ENCODE results near the gene NTSR1.

DNA sequence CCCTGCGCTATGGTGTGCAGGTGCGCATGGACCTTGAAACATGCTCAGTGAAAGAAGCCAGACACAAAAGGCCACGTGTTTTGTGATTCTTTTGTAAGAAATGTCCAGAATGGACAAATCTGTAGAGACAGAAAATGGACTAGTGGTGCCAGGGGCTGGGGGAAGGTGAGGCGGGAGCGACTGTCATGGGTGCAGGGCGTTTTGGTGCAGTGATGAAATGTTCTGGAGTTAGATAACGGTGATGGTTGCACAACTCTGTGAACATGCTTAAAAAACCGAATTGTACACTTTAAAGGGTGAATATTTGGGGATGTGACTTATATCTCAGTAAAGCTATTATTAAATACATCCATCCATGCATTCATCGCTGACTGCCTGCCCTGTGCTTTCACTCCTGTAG is 31.7 kb upstream of the NTSR1 start:
- TF ChIP-seq, protein P1, sequence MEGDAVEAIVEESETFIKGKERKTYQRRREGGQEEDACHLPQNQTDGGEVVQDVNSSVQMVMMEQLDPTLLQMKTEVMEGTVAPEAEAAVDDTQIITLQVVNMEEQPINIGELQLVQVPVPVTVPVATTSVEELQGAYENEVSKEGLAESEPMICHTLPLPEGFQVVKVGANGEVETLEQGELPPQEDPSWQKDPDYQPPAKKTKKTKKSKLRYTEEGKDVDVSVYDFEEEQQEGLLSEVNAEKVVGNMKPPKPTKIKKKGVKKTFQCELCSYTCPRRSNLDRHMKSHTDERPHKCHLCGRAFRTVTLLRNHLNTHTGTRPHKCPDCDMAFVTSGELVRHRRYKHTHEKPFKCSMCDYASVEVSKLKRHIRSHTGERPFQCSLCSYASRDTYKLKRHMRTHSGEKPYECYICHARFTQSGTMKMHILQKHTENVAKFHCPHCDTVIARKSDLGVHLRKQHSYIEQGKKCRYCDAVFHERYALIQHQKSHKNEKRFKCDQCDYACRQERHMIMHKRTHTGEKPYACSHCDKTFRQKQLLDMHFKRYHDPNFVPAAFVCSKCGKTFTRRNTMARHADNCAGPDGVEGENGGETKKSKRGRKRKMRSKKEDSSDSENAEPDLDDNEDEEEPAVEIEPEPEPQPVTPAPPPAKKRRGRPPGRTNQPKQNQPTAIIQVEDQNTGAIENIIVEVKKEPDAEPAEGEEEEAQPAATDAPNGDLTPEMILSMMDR (IDR thresholded peaks at IDR 0.05) = no peak
- no peak for TF ChIP-seq POLR2A (IDR thresholded peaks at IDR 0.05)

Data from Peyer's patch (tissue), 4 donors.